HCT116 (cell line): ENCODE data around the gene NEB. TPM values are rescaled to one million over a fixed set of nuclear protein-coding genes. Genes with fewer than 3 reads are reported as not detected.

ENCODE experiments used
- ATAC-seq: fragments of 200-7000 bp; cut with Tn5 transposase; 2 replicates; pipeline ENCODE4 v1.9.1; 2020; ENCODE audit warnings: mild to moderate bottlenecking, moderate library complexity
- BruUV-seq: library from RNA; stranded (reverse); fragments of 400-500 nt; replicated peaks from 2 replicates; lab custom pipeline; 2021; lab: Mats Ljungman, UMichigan
- CTCF ChIA-PET: fragments of 300-600 bp; sonication (Branson Sonifier 250); formaldehyde crosslinking; loops from one replicate; lab custom pipeline; 2021; ENCODE audit warnings: antibody characterized with exemption; lab: Charles Lee
- POLR2A ChIA-PET: fragments of 300-600, 350-600 bp; sonication (Branson Sonifier 250); formaldehyde crosslinking; loops from one replicate; lab custom pipeline; 2021; ENCODE audit warnings: antibody characterized with exemption; lab: Charles Lee
- RAD21 ChIA-PET, 2 experiments: fragments of 300-600 bp; sonication (Branson Sonifier 250); formaldehyde crosslinking; loops; one replicate each; lab custom pipeline; 2023; ENCODE audit warnings: low total read pairs in 2 of 2; ENCODE audit not compliant: uncharacterized antibody in 2 of 2, unreplicated experiment in 2 of 2, low non-redundant PET in 1 of 2; lab: Charles Lee
- DNase-seq: peaks from one replicate; pipeline ENCODE4 v3.0.0-alpha.2; 2010; ENCODE audit warnings: low read depth, low spot score
- H2AFZ ChIP-seq: fragments of 200-600 bp; shearing (Covaris generic), sonication (generic); 2 replicates; pipeline ENCODE4 v1.6.1; 2017; ENCODE audit warnings: low read depth, mixed run types, mixed read lengths, antibody characterized with exemption, low read length; ENCODE audit not compliant: poor library complexity, severe bottlenecking
- H3K27ac ChIP-seq: 2 replicates; pipeline ENCODE4 v1.5.1; 2012; ENCODE audit warnings: low read depth, low read length
- H3K27me3 ChIP-seq: fragments of 200-600 bp; sonication (generic); 2 replicates; pipeline ENCODE4 v1.6.1; 2016; ENCODE audit warnings: mixed run types, low read length, mixed read lengths; ENCODE audit not compliant: insufficient read depth
- H3K36me3 ChIP-seq, 2 experiments: fragments of 200-500 bp in 1 of 2; fragments of 200-600 bp in 1 of 2; sonication (Bioruptor generic) in 1 of 2; sonication (generic) in 1 of 2; 2 replicates each; pipeline versions ENCODE4 v1.5.1 to v1.6.1; 2014 to 2016; ENCODE audit warnings: low read length in 2 of 2, inconsistent platforms in 1 of 2, mixed read lengths in 1 of 2, mixed run types in 1 of 2; ENCODE audit not compliant: insufficient read depth in 2 of 2, control insufficient read depth in 1 of 2
- H3K4me1 ChIP-seq, 2 experiments: fragments of 200-600 bp in 1 of 2; sonication (generic) in 1 of 2; 2 replicates each; pipeline versions ENCODE4 v1.5.1 to v1.6.1; 2012 to 2017; ENCODE audit warnings: low read length in 2 of 2, inconsistent platforms in 1 of 2, mild to moderate bottlenecking in 1 of 2, mixed read lengths in 1 of 2, mixed run types in 1 of 2, moderate library complexity in 1 of 2; ENCODE audit not compliant: insufficient read depth in 2 of 2, control insufficient read depth in 1 of 2
- H3K4me2 ChIP-seq: fragments of 200-600 bp; sonication (generic); 2 replicates; pipeline ENCODE4 v1.6.1; 2017; ENCODE audit warnings: mixed run types, low read length, mixed read lengths
- H3K4me3 ChIP-seq, 2 experiments: fragments of 200-600 bp in 1 of 2; sonication (generic) in 1 of 2; replicated peaks in 1 of 2; 2 replicates each; pipeline ENCODE4 v1.5.1; 2011 to 2016; ENCODE audit warnings: low read length in 2 of 2, control low read depth in 1 of 2, low read depth in 1 of 2, mild to moderate bottlenecking in 1 of 2, mixed read lengths in 1 of 2, mixed run types in 1 of 2
- H3K79me2 ChIP-seq: fragments of 200-600 bp; sonication (generic); 2 replicates; pipeline ENCODE4 v1.6.1; 2017; ENCODE audit warnings: mild to moderate bottlenecking, mixed run types, low read length, moderate library complexity, mixed read lengths; ENCODE audit not compliant: insufficient read depth
- H3K9ac ChIP-seq: fragments of 200-600 bp; sonication (generic); 2 replicates; pipeline ENCODE4 v1.6.1; 2016; ENCODE audit warnings: low read length, mixed read lengths
- H3K9me2 ChIP-seq: fragments of 200-600 bp; sonication (generic), shearing (Covaris generic); 2 replicates; pipeline ENCODE4 v1.6.1; 2017; ENCODE audit warnings: mixed run types, mild to moderate bottlenecking, moderate library complexity; ENCODE audit not compliant: insufficient read depth
- H3K9me3 ChIP-seq, 2 experiments: fragments of 200-500 bp in 1 of 2; fragments of 200-600 bp in 1 of 2; sonication (Bioruptor generic) in 1 of 2; sonication (generic) in 1 of 2; 2 replicates each; pipeline ENCODE4 v1.6.1; 2014 to 2017; ENCODE audit warnings: low read length in 2 of 2, mixed read lengths in 2 of 2, inconsistent platforms in 1 of 2, low read depth in 1 of 2, mild to moderate bottlenecking in 1 of 2, mixed run types in 1 of 2, moderate library complexity in 1 of 2; ENCODE audit not compliant: control insufficient read depth in 1 of 2, insufficient read depth in 1 of 2
- H4K20me1 ChIP-seq: fragments of 200-600 bp; sonication (generic), shearing (Covaris generic); 2 replicates; pipeline ENCODE4 v1.6.1; 2017; ENCODE audit warnings: mixed run types, mild to moderate bottlenecking, moderate library complexity; ENCODE audit not compliant: insufficient read depth
- CBX3 ChIP-seq: IDR thresholded peaks from 2 replicates; pipeline ENCODE4 v1.6.1; 2012; ENCODE audit warnings: low read depth
- CEBPB ChIP-seq: IDR thresholded peaks from 2 replicates; pipeline ENCODE4 v1.6.1; 2012; ENCODE audit warnings: low read depth
- EGR1 ChIP-seq: IDR thresholded peaks from 2 replicates; pipeline ENCODE4 v1.6.1; 2012; ENCODE audit warnings: low read depth
- ELF1 ChIP-seq: IDR thresholded peaks from 2 replicates; pipeline ENCODE4 v1.6.1; 2012; ENCODE audit warnings: low read depth, borderline replicate concordance
- EZH2 ChIP-seq: fragments of 200-600 bp; sonication (generic); IDR thresholded peaks from 2 replicates; pipeline ENCODE4 v1.6.1; 2017; ENCODE audit warnings: antibody characterized with exemption, mixed run types
- EZH2phosphoT487 ChIP-seq: fragments of 200-600 bp; IDR thresholded peaks from 2 replicates; pipeline ENCODE4 v1.6.1; 2018; ENCODE audit warnings: antibody characterized with exemption, borderline replicate concordance
- JUND ChIP-seq: IDR thresholded peaks from 2 replicates; pipeline ENCODE4 v1.6.1; 2012
- POLR2A ChIP-seq: IDR thresholded peaks from 2 replicates; pipeline ENCODE4 v1.7.0; 2011; ENCODE audit warnings: borderline replicate concordance; ENCODE audit not compliant: insufficient read depth, insufficient read length; ENCODE audit errors: extremely low read depth
- POLR2AphosphoS5 ChIP-seq: IDR thresholded peaks from 2 replicates; pipeline ENCODE4 v1.6.1; 2011; ENCODE audit warnings: mild to moderate bottlenecking, low read depth, low read length, moderate library complexity
- RAD21 ChIP-seq: IDR thresholded peaks from 2 replicates; pipeline ENCODE4 v1.6.1; 2012; ENCODE audit warnings: low read depth, mild to moderate bottlenecking
- SP1 ChIP-seq: IDR thresholded peaks from 2 replicates; pipeline ENCODE4 v1.6.1; 2012; ENCODE audit warnings: low read depth
- TCF7L2 ChIP-seq: IDR thresholded peaks from 2 replicates; pipeline ENCODE4 v1.7.0; 2011; ENCODE audit warnings: borderline replicate concordance, inconsistent platforms; ENCODE audit not compliant: insufficient read depth, insufficient read length; ENCODE audit errors: extremely low read depth
- ZFX ChIP-seq: fragments of 450-650 bp; IDR thresholded peaks from 2 replicates; pipeline ENCODE4 v1.6.1; 2017
- ZNF274 ChIP-seq: fragments of 200-500 bp; sonication (Bioruptor generic); IDR thresholded peaks from 2 replicates; pipeline ENCODE4 v1.6.1; 2014; ENCODE audit warnings: mild to moderate bottlenecking, low read depth, low read length, inconsistent platforms
- intact Hi-C: fragments of 100-400 bp; cut with micrococcal nuclease; formaldehyde crosslinking; loops from 2 replicates; pipeline ENCODE4 v1.10.0; 2022
- total RNA-seq: library from RNA; stranded (reverse); gene quantifications from one replicate; pipeline ENCODE4 v1.2.1, GENCODE V29; 2021; ENCODE audit not compliant: unreplicated experiment
- TF ChIP-seq, protein P1 (sequence below): IDR thresholded peaks from 2 replicates; pipeline ENCODE4 v1.6.1; 2012
- TF ChIP-seq, protein P2 (sequence below), 3 experiments: fragments of 200-600 bp in 1 of 3; sonication (generic) in 1 of 3; IDR thresholded peaks in 2 of 3; conservative IDR thresholded peaks in 1 of 3; 2 replicates each; pipeline ENCODE4 v1.5.1; 2012 to 2017; ENCODE audit warnings: low read depth in 2 of 3, low read length in 2 of 3, antibody characterized with exemption in 1 of 3, borderline replicate concordance in 1 of 3, control low read depth in 1 of 3, mild to moderate bottlenecking in 1 of 3, mixed read lengths in 1 of 3, mixed run types in 1 of 3, moderate library complexity in 1 of 3; ENCODE audit not compliant: insufficient read depth in 1 of 3
- TF ChIP-seq, protein P3 (sequence below): IDR thresholded peaks from 2 replicates; pipeline ENCODE4 v1.6.1; 2011; ENCODE audit warnings: mild to moderate bottlenecking, low read length, moderate library complexity; ENCODE audit not compliant: insufficient replicate concordance; ENCODE audit errors: extremely low read depth

NEB gene
- total RNA-seq, 1 experiment from 2014 or later, result 0.34 TPM

DNA sequence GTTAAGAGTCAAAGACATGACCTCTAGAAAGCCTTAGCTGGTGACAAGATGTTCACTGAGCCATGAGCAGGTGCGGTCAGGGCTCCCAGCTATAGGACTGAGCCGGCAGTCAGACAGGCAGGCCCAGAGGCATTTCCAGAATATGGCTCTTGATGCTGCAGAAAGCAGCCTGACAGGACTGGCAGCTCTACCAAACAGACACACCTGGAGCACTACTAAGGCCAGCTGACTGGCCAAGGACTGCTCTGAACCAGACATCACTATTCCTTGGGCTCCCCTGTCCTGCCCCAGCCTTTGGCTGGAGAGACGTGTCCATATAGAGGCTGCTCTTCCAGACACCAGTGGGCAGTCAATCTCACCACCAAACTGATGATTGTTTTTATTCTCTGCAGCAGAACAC is 225.8 kb downstream of the NEB start:
- no peak overlapping the region for H3K4me2 ChIP-seq
- ChIA-PET CTCF (no interaction called here), POLR2A (no interaction called here), RAD21 (no interaction called here)
- H2AFZ ChIP-seq, result no peak overlapping the region
- no peaks in the 10 kb centered on the region for H3K4me1 ChIP-seq
- DNase-seq (no peak), ATAC-seq (no peak)
- BruUV-seq, result no TSS peak
- intact Hi-C loops, result no loop called here
- TF ChIP-seq, protein P1, sequence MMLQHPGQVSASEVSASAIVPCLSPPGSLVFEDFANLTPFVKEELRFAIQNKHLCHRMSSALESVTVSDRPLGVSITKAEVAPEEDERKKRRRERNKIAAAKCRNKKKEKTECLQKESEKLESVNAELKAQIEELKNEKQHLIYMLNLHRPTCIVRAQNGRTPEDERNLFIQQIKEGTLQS, result no peak
- TF ChIP-seq EGR1 (no peak), EZH2phosphoT487 (no peak), TCF7L2 (no peak), POLR2A (no peak), POLR2AphosphoS5 (no peak), CEBPB (no peak)
- no peak overlapping the region for H3K4me3 ChIP-seq
- no peak overlapping the region for H3K9ac ChIP-seq
- no peaks in the 10 kb centered on the region for H3K27me3 ChIP-seq
- no peaks in the 10 kb centered on the region; a peak in 1 of 4 replicates for H3K36me3 ChIP-seq
- no peak overlapping the region for H3K27ac ChIP-seq
- H4K20me1 ChIP-seq, result peaks cover 2% of the 10 kb centered on the region; the same call in 1 of the 2 replicates
- H3K9me3 ChIP-seq, result no peaks in the 10 kb centered on the region
- H3K9me2 ChIP-seq, result no peaks in the 10 kb centered on the region
- no peaks in the 10 kb centered on the region for H3K79me2 ChIP-seq

DNA sequence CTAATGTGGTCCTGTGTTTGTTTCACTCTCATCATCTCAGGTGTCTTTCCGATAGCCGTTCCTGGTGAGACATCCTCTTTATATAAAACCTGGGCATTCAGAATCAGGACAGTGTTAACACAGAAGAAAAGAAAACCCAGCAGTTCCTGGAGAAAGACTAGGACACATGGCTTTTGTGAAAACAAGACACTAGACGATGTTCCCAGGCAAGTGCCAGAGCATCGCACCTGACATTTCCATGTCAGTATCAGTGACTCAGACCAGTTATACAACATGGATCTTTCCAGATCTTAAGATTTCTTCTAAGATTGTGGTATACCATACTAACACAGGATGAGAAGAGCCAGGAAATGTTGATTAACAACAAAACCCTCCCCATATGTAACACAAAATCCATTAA is 228.1 kb downstream of the NEB start:
- peaks cover 3% of the 10 kb centered on the region; the same call in 1 of the 2 replicates for H4K20me1 ChIP-seq
- H2AFZ ChIP-seq, result no peak overlapping the region
- TF ChIP-seq POLR2A (no peak), ZNF274 (no peak), JUND (no peak), RAD21 (no peak), SP1 (no peak), EZH2 (no peak), CEBPB (no peak), POLR2AphosphoS5 (no peak), ELF1 (no peak), CBX3 (no peak), TCF7L2 (no peak), EZH2phosphoT487 (no peak), ZFX (no peak)
- TF ChIP-seq, protein P1, result no peak
- TF ChIP-seq, protein P2, sequence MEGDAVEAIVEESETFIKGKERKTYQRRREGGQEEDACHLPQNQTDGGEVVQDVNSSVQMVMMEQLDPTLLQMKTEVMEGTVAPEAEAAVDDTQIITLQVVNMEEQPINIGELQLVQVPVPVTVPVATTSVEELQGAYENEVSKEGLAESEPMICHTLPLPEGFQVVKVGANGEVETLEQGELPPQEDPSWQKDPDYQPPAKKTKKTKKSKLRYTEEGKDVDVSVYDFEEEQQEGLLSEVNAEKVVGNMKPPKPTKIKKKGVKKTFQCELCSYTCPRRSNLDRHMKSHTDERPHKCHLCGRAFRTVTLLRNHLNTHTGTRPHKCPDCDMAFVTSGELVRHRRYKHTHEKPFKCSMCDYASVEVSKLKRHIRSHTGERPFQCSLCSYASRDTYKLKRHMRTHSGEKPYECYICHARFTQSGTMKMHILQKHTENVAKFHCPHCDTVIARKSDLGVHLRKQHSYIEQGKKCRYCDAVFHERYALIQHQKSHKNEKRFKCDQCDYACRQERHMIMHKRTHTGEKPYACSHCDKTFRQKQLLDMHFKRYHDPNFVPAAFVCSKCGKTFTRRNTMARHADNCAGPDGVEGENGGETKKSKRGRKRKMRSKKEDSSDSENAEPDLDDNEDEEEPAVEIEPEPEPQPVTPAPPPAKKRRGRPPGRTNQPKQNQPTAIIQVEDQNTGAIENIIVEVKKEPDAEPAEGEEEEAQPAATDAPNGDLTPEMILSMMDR (IDR thresholded peaks at IDR 0.05 in 2 of 3, conservative IDR thresholded peaks at IDR 0.05 in 1 of 3; ENCODE audit: borderline replicate concordance in 1 of 3, insufficient read depth in 1 of 3, low read depth in 2 of 3, low read length in 2 of 3), result no peak
- TF ChIP-seq, protein P3, sequence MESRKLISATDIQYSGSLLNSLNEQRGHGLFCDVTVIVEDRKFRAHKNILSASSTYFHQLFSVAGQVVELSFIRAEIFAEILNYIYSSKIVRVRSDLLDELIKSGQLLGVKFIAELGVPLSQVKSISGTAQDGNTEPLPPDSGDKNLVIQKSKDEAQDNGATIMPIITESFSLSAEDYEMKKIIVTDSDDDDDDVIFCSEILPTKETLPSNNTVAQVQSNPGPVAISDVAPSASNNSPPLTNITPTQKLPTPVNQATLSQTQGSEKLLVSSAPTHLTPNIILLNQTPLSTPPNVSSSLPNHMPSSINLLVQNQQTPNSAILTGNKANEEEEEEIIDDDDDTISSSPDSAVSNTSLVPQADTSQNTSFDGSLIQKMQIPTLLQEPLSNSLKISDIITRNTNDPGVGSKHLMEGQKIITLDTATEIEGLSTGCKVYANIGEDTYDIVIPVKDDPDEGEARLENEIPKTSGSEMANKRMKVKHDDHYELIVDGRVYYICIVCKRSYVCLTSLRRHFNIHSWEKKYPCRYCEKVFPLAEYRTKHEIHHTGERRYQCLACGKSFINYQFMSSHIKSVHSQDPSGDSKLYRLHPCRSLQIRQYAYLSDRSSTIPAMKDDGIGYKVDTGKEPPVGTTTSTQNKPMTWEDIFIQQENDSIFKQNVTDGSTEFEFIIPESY, result no peak
- TF ChIP-seq, all 23 proteins: peak for 0
- Histone ChIP-seq H3K36me3 (no peaks in the 10 kb centered on the region; a peak in 1 of 4 replicates), H3K9ac (no peak overlapping the region), H3K27ac (no peak overlapping the region), H3K4me2 (no peak overlapping the region), H3K4me3 (no peak overlapping the region), H3K27me3 (no peaks in the 10 kb centered on the region), H3K4me1 (no peaks in the 10 kb centered on the region), H3K9me3 (no peaks in the 10 kb centered on the region), H3K9me2 (no peaks in the 10 kb centered on the region), H3K79me2 (no peaks in the 10 kb centered on the region)
- DNase-seq (no peak), ATAC-seq (no peak)
- POLR2A ChIA-PET, result no interaction called here
- RAD21 ChIA-PET, result no interaction called here
- CTCF ChIA-PET, result no interaction called here
- intact Hi-C loops, result no loop called here
- BruUV-seq, result no TSS peak
